ENCODE results near the gene ANKRD65.
"Not testable (repeated sequence)": the region's sequence is repeated elsewhere in the genome, so short reads cannot be mapped to it uniquely, and the experiment has no call there.

ANKRD65 gene

GRCh38 chr1:1430114-1430982 lies 9.3 kb upstream of the ANKRD65 start:
- DNase-seq (ENCODE audit: low spot score): peak; percentile 87

- peak; percentile 71 for DNase-seq (ENCODE audit: low spot score)
Measured at GRCh38 chr1:1429671-1430073, 8.6 kb upstream of the ANKRD65 start.

GRCh38 chr1:1428967-1429366 lies 7.9 kb upstream of the ANKRD65 start:
- not testable (repeated sequence) for DNase-seq (ENCODE audit: low spot score)

- DNase-seq (ENCODE audit: low spot score): no peak
Measured at GRCh38 chr1:1428174-1428573, 7.1 kb upstream of the ANKRD65 start.

- DNase-seq (ENCODE audit: low spot score): no peak
Measured at GRCh38 chr1:1427820-1428148, 6.7 kb upstream of the ANKRD65 start.

GRCh38 chr1:1427106-1427819 lies 6.2 kb upstream of the ANKRD65 start:
- DNase-seq (ENCODE audit: low spot score): peak; percentile 72

GRCh38 chr1:1426496-1427105 lies 5.5 kb upstream of the ANKRD65 start:
- no peak for DNase-seq (ENCODE audit: low spot score)

GRCh38 chr1:1425753-1426495 lies 4.8 kb upstream of the ANKRD65 start:
- DNase-seq (ENCODE audit: low spot score): no peak

GRCh38 chr1:1425426-1425752 lies 4.3 kb upstream of the ANKRD65 start:
- no peak for DNase-seq (ENCODE audit: low spot score)

- DNase-seq (ENCODE audit: low spot score): no peak
Measured at GRCh38 chr1:1424707-1425106, 3.6 kb upstream of the ANKRD65 start.

GRCh38 chr1:1423245-1423597 lies 2.1 kb upstream of the ANKRD65 start:
- no peak for DNase-seq (ENCODE audit: low spot score)

GRCh38 chr1:1422465-1423244 lies 1.6 kb upstream of the ANKRD65 start:
- no peak for DNase-seq (ENCODE audit: low spot score)

- no peak for DNase-seq (ENCODE audit: low spot score)
Measured at GRCh38 chr1:1421907-1422464, 910 bp upstream of the ANKRD65 start.

- no peak for DNase-seq (ENCODE audit: low spot score)
Measured at GRCh38 chr1:1420654-1421141, 378 bp downstream of the ANKRD65 start.

- peak; percentile 75 for DNase-seq (ENCODE audit: low spot score)
Measured at GRCh38 chr1:1419813-1420653, 1.0 kb downstream of the ANKRD65 start.

GRCh38 chr1:1419363-1419812 lies 1.7 kb downstream of the ANKRD65 start:
- DNase-seq (ENCODE audit: low spot score): no peak

GRCh38 chr1:1418464-1419362 lies 2.4 kb downstream of the ANKRD65 start:
- DNase-seq (ENCODE audit: low spot score): no peak

GRCh38 chr1:1417825-1418463 lies 3.1 kb downstream of the ANKRD65 start:
- not testable (repeated sequence) for DNase-seq (ENCODE audit: low spot score)

GRCh38 chr1:1417396-1417795 lies 3.7 kb downstream of the ANKRD65 start:
- DNase-seq (ENCODE audit: low spot score): not testable (repeated sequence)
